Endothelial cell of umbilical vein (primary cell): ENCODE data around the gene F8. TPM values are rescaled to one million over a fixed set of nuclear protein-coding genes. Genes with fewer than 3 reads are reported as not detected.

ENCODE experiments used
- BruUV-seq: library from RNA; stranded (reverse); fragments of 400-500 nt; replicated peaks from 2 replicates; lab custom pipeline; 2021; lab: Mats Ljungman, UMichigan
- CTCF ChIA-PET: fragments of 300-600, 350-600 bp; sonication (Branson Sonifier 250); formaldehyde crosslinking; loops from one replicate; lab custom pipeline; 2021; ENCODE audit warnings: antibody characterized with exemption, inconsistent platforms; lab: Charles Lee
- POLR2A ChIA-PET: fragments of 300-600, 350-600 bp; sonication (Branson Sonifier 250); formaldehyde crosslinking; loops from one replicate; lab custom pipeline; 2021; ENCODE audit warnings: antibody characterized with exemption, inconsistent platforms; lab: Charles Lee
- DNase-seq: peaks from one replicate; pipeline ENCODE4 v3.0.0-alpha.2; 2011; ENCODE audit warnings: low read depth, low spot score
- FAIRE-seq: peaks from 2 replicates; lab custom pipeline; 2011; peaks lifted over from hg19 to GRCh38; lab: Jason Lieb, UNC
- H2AFZ ChIP-seq: 2 replicates; pipeline ENCODE4 v1.6.0; 2012; ENCODE audit warnings: low read depth, low read length, control low read depth, inconsistent platforms
- H3K27ac ChIP-seq: 2 replicates; pipeline ENCODE4 v1.5.1; 2011; ENCODE audit warnings: low read depth, mild to moderate bottlenecking, control low read depth, low read length, moderate library complexity; ENCODE audit not compliant: insufficient read depth
- H3K27me3 ChIP-seq, 2 experiments: 2 replicates each; pipeline versions ENCODE4 v1.6.0 to v1.6.1; 2011; ENCODE audit warnings: low read length in 2 of 2, mixed read lengths in 1 of 2; ENCODE audit not compliant: control insufficient read depth in 2 of 2, insufficient read depth in 2 of 2
- H3K36me3 ChIP-seq, 2 experiments: 2 replicates in 1 of 2; 3 replicates in 1 of 2; pipeline ENCODE4 v1.5.1; 2011; ENCODE audit warnings: low read length in 2 of 2, mild to moderate bottlenecking in 1 of 2, moderate library complexity in 1 of 2; ENCODE audit not compliant: control insufficient read depth in 2 of 2, insufficient read depth in 2 of 2; ENCODE audit errors: extremely low read depth in 1 of 2
- H3K4me1 ChIP-seq: 3 replicates; pipeline ENCODE4 v1.5.1; 2011; ENCODE audit warnings: mild to moderate bottlenecking, low read length; ENCODE audit not compliant: control insufficient read depth, insufficient read depth; ENCODE audit errors: extremely low read depth
- H3K4me2 ChIP-seq: 2 replicates; pipeline ENCODE4 v1.6.1; 2011; ENCODE audit warnings: low read length, control low read depth, mixed read lengths; ENCODE audit not compliant: insufficient read depth
- H3K4me3 ChIP-seq, 3 experiments: fragments of 200-600 bp in 1 of 3; sonication (generic), shearing (Covaris generic) in 1 of 3; replicated peaks in 1 of 3; 2 replicates each; pipeline ENCODE4 v1.5.1; 2011 to 2016; ENCODE audit warnings: control low read depth in 3 of 3, low read length in 3 of 3, mild to moderate bottlenecking in 2 of 3, inconsistent platforms in 1 of 3, low read depth in 1 of 3, moderate library complexity in 1 of 3; ENCODE audit not compliant: insufficient read depth in 1 of 3
- H3K79me2 ChIP-seq: 2 replicates; pipeline ENCODE4 v1.6.0; 2012; ENCODE audit warnings: low read length, inconsistent platforms; ENCODE audit not compliant: control insufficient read depth, insufficient read depth
- H3K9ac ChIP-seq: replicated peaks from 2 replicates; pipeline ENCODE3; 2011; ENCODE audit warnings: low read length, control low read depth; ENCODE audit not compliant: insufficient read depth; ENCODE audit errors: extremely low read depth
- H3K9me1 ChIP-seq: replicated peaks from 3 replicates; pipeline ENCODE4 v1.6.0; 2011; ENCODE audit warnings: mild to moderate bottlenecking, low read length; ENCODE audit not compliant: control insufficient read depth, insufficient read depth; ENCODE audit errors: extremely low read depth
- H3K9me3 ChIP-seq: replicated peaks from 2 replicates; pipeline ENCODE4 v1.5.1; 2012; ENCODE audit warnings: low read length, inconsistent platforms; ENCODE audit not compliant: control insufficient read depth, insufficient read depth
- H4K20me1 ChIP-seq: replicated peaks from 2 replicates; pipeline ENCODE3; 2011; ENCODE audit warnings: mild to moderate bottlenecking, low read length; ENCODE audit not compliant: control insufficient read depth, insufficient read depth; ENCODE audit errors: extremely low read depth
- FOS ChIP-seq: IDR thresholded peaks from 2 replicates; pipeline ENCODE4 v1.6.1; 2011; ENCODE audit warnings: mild to moderate bottlenecking, low read length, moderate library complexity, borderline replicate concordance; ENCODE audit not compliant: insufficient read depth
- GATA2 ChIP-seq: IDR thresholded peaks from 2 replicates; pipeline ENCODE4 v1.7.0; 2011; ENCODE audit warnings: low read depth, mild to moderate bottlenecking, moderate library complexity, mixed read lengths, low read length; ENCODE audit not compliant: insufficient read length, insufficient read depth
- JUN ChIP-seq: IDR thresholded peaks from 2 replicates; pipeline ENCODE4 v1.6.1; 2011; ENCODE audit warnings: borderline replicate concordance, low read depth; ENCODE audit not compliant: insufficient read length, insufficient read depth
- POLR2A ChIP-seq: IDR thresholded peaks from 2 replicates; pipeline ENCODE4 v1.6.1; 2012; ENCODE audit warnings: low read depth, mild to moderate bottlenecking, control low read depth, low read length
- dilution Hi-C: fragments of 300-500 bp; cut with MboI; formaldehyde crosslinking; loops from one replicate; pipeline ENCODE4 v1.15.0; 2019; ENCODE audit warnings: low sequenced_read_pairs; ENCODE audit not compliant: extremely low pct_ligation_motif_present
- intact Hi-C: fragments of 100-400 bp; cut with micrococcal nuclease; formaldehyde crosslinking; loops from one replicate; pipeline ENCODE4 v1.10.0; 2022
- polyA plus RNA-seq, 4 experiments: library from polyadenylated mRNA; depleted of rRNA in 3 of 4; stranded (reverse) in 3 of 4; unstranded in 1 of 4; fragments of >200 nt; gene quantifications; 2 replicates each; pipeline versions ENCODE4 v1.2.1 to v1.2.3, GENCODE V29; 2011 to 2012; ENCODE audit warnings: missing spikeins in 1 of 4
- total RNA-seq: library from RNA; stranded (reverse); gene quantifications from 2 replicates; pipeline ENCODE4 v1.2.3, GENCODE V29; 2021

The F8 gene
- total and polyA plus RNA-seq, 2 donors (not counting 3 experiments of a cell fraction or from before 2014, with no cell fraction given), result 0.62 to 1.1 TPM

DNA sequence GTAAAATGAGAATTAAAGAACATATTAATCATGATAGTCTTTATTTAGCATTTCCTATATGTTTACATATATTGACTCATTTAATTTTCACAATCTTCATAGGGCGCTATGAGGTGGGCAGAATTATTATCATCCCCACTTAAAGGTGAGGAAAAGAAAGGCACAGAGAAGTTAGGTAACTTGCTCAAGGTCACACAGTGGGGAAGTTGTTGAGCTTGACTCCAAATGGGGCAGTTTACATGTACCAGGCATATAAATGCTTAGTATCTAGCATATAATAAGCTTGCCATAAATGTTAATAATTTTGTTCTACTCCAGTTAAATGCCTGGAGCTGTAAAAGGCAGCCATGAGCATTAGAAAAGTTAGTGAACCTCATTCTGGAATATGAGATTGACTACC, 46.9 kb upstream of the F8 start:
- H3K4me3 ChIP-seq, result peak overlapping the region in 1 of 3 experiments; percentile 92
- ChIA-PET CTCF (interaction anchor here (0.9 to 1.1 kb wide), 2 partner anchors 43 to 151 kb away, joined by 4 read pairs; partner anchors contain the start of gene FUNDC2), POLR2A (no interaction called here)
- H4K20me1 ChIP-seq, result no peaks in the 10 kb centered on the region
- no peaks in the 10 kb centered on the region for H3K27me3 ChIP-seq
- BruUV-seq, result no TSS peak
- peaks cover 45% of the 10 kb centered on the region for H3K79me2 ChIP-seq
- H3K9me3 ChIP-seq, result no peaks in the 10 kb centered on the region
- TF ChIP-seq POLR2A, result no peak
- no peak overlapping the region for H3K27ac ChIP-seq
- no peak overlapping the region for H2AFZ ChIP-seq
- no peak for DNase-seq
- H3K36me3 ChIP-seq, result no peaks in the 10 kb centered on the region
- peak overlapping the region; percentile 92 for H3K4me2 ChIP-seq
- H3K9ac ChIP-seq, result peak overlapping the region; percentile 92
- peaks cover 20% of the 10 kb centered on the region for H3K4me1 ChIP-seq
- FAIRE-seq, result no peak
- no peaks in the 10 kb centered on the region for H3K9me1 ChIP-seq
- intact Hi-C loops (no loop called here), dilution Hi-C loops (no loop called here)

- FAIRE-seq, result peak; percentile 76
- H3K27me3 ChIP-seq, result no peaks in the 10 kb centered on the region
- intact Hi-C loops (no loop called here), dilution Hi-C loops (no loop called here)
- no peak overlapping the region for H3K4me3 ChIP-seq
- no peak overlapping the region for H3K4me2 ChIP-seq
- H3K9me1 ChIP-seq, result no peaks in the 10 kb centered on the region
- no peak overlapping the region for H2AFZ ChIP-seq
- ChIA-PET POLR2A (no interaction called here), CTCF (interaction anchor here (1.0 to 1.1 kb wide), 4 partner anchors 11 to 42 kb away, joined by 3 to 5 read pairs (median 4); partner anchors contain the start of gene FUNDC2)
- DNase-seq, result peak; percentile 44
- TF ChIP-seq GATA2 (no peak), JUN (peak; percentile 61), FOS (peak; percentile 46), POLR2A (no peak)
- no peaks in the 10 kb centered on the region for H3K36me3 ChIP-seq
- peaks cover 16% of the 10 kb centered on the region for H3K4me1 ChIP-seq
- H3K27ac ChIP-seq, result no peak overlapping the region
- no TSS peak for BruUV-seq
- peaks cover 39% of the 10 kb centered on the region for H3K79me2 ChIP-seq
- no peak overlapping the region for H3K9ac ChIP-seq
- H4K20me1 ChIP-seq, result no peaks in the 10 kb centered on the region
- no peaks in the 10 kb centered on the region for H3K9me3 ChIP-seq
These were observed 45.6 kb upstream of the F8 start for GRCh38 chrX:155068165-155068564.
